Activated CD4-positive, alpha-beta T cell treated with anti-CD3 and anti-CD28 coated beads, Interleukin-2, Interleukin-6, amounts not matched to agents 100 ng/mL and 50 ng/mL, durations not matched to agents 16 hours and 8 hours (primary cell): ENCODE results near the gene ZNRF4.

Experiments
- DNase-seq: peaks from one replicate; pipeline ENCODE4 v3.0.0-alpha.2; 2020

ZNRF4 gene

GRCh38 chr19:5443723-5444122 is 11.5 kb upstream of the ZNRF4 start:
- DNase-seq = no peak

GRCh38 chr19:5444431-5444830 is 10.8 kb upstream of the ZNRF4 start:
- DNase-seq = no peak

- no peak for DNase-seq
These were observed 10.1 kb upstream of the ZNRF4 start for GRCh38 chr19:5445071-5445470.

- DNase-seq = no peak
These were observed 9.6 kb upstream of the ZNRF4 start for GRCh38 chr19:5445561-5446055.

GRCh38 chr19:5447700-5448311 is 7.4 kb upstream of the ZNRF4 start:
- no peak for DNase-seq

- DNase-seq = no peak
These were observed 6.8 kb upstream of the ZNRF4 start for GRCh38 chr19:5448374-5448773.

- no peak for DNase-seq
These were observed 4.6 kb upstream of the ZNRF4 start for GRCh38 chr19:5450482-5451126.

GRCh38 chr19:5451494-5451893 is 3.7 kb upstream of the ZNRF4 start:
- no peak for DNase-seq

- peak; percentile 10 for DNase-seq
These were observed 2.3 kb upstream of the ZNRF4 start for GRCh38 chr19:5452594-5453565.

GRCh38 chr19:5454743-5455142 is 474 bp upstream of the ZNRF4 start:
- DNase-seq = no peak

- DNase-seq = no peak
These were observed 1.1 kb downstream of the ZNRF4 start for GRCh38 chr19:5456130-5456840.

- no peak for DNase-seq
These were observed 1.6 kb downstream of the ZNRF4 start for GRCh38 chr19:5456841-5457200.

GRCh38 chr19:5457709-5458108 is 2.5 kb downstream of the ZNRF4 start:
- no peak for DNase-seq

- no peak for DNase-seq
These were observed 3.2 kb downstream of the ZNRF4 start for GRCh38 chr19:5458420-5458819.

GRCh38 chr19:5459360-5459759 is 4.1 kb downstream of the ZNRF4 start:
- no peak for DNase-seq

GRCh38 chr19:5460748-5461147 is 5.5 kb downstream of the ZNRF4 start:
- no peak for DNase-seq

GRCh38 chr19:5463959-5464358 is 8.7 kb downstream of the ZNRF4 start:
- DNase-seq = no peak

- DNase-seq = no peak
These were observed 10.9 kb downstream of the ZNRF4 start for GRCh38 chr19:5466072-5466471.

GRCh38 chr19:5466814-5467291 is 11.6 kb downstream of the ZNRF4 start:
- DNase-seq = no peak

- no peak for DNase-seq
These were observed 15.1 kb downstream of the ZNRF4 start for GRCh38 chr19:5470264-5470671.

- DNase-seq = no peak
These were observed 17.1 kb downstream of the ZNRF4 start for GRCh38 chr19:5472286-5472685.

GRCh38 chr19:5473646-5474045 is 18.4 kb downstream of the ZNRF4 start:
- no peak for DNase-seq
